ENCODE measurements around the gene SUMO4. TPM values are rescaled to one million over a fixed set of nuclear protein-coding genes. Genes with fewer than 3 reads are reported as not detected.

Gene SUMO4
- total RNA-seq (2021; fragmentation: NEBNext Ultra II Directional; extraction: Animal tissue kit (Norgen Biotek cat#: 25700)) (1.0 and 1.3 TPM in 2 replicates), polyA plus RNA-seq (2011; rRNA removed) (0.09 TPM in 1 of 2 replicates, not detected in the other), polyA minus RNA-seq (2011; rRNA and poly(A)+ RNA removed) (2.1 and 2.5 TPM in 2 replicates)
- polyA plus RNA-seq (2011; cell fraction: cytosol; rRNA removed) = not detected
- polyA plus RNA-seq (2011; cell fraction: nucleus; rRNA removed) = 0.29 TPM
- 0.15 to 0.35 TPM in 2 of 4 replicates, not detected in the others for polyA plus RNA-seq (2012, experiment 1 of 2)
- polyA plus RNA-seq (2012, experiment 2 of 2) = not detected
- 0.22 TPM for polyA plus RNA-seq (2013, experiment 1 of 2)
- polyA plus RNA-seq (2013, experiment 2 of 2) = 0.07 TPM
- polyA minus RNA-seq (2011; cell fraction: cytosol; rRNA and poly(A)+ RNA removed) = not detected
- polyA minus RNA-seq (2011; cell fraction: nucleus; rRNA and poly(A)+ RNA removed) = 6.0 TPM
- long read RNA-seq, experiment 1 = 0 reads
- long read RNA-seq, experiment 2 = 0 reads

- Histone ChIP-seq H3K4me3 (ENCODE audit: extremely low read depth in 1 of 4, insufficient read depth in 2 of 4, low read depth in 3 of 4, low read length in 4 of 4) (no peak within 1 kb of the TSS), H2BK15ac (ENCODE audit: low read length) (no peak within 1 kb of the TSS), H3K14ac (ENCODE audit: insufficient read length) (no peak within 1 kb of the TSS), H2AK5ac (ENCODE audit: low read depth, low read length) (no peak within 1 kb of the TSS), H3K4me1 (replicated peaks in 1 of 4; ENCODE audit: control insufficient read depth in 3 of 4, insufficient read depth in 4 of 4, low read length in 3 of 4) (no peaks in the 10 kb centered on the region), H2BK12ac (ENCODE audit: low read depth, low read length) (no peak within 1 kb of the TSS), H3K9ac (replicated peaks in 1 of 4; ENCODE audit: extremely low read depth in 1 of 4, low read depth in 3 of 4, low read length in 3 of 4) (no peak within 1 kb of the TSS), H3K56ac (replicated peaks; ENCODE audit: insufficient read length, low read depth, low read length) (no peak within 1 kb of the TSS), H4K20me1 (replicated peaks in 1 of 2; ENCODE audit: control insufficient read depth in 1 of 2, insufficient read depth in 2 of 2, low read length in 2 of 2) (no peaks in the 10 kb centered on the region), H2BK120ac (replicated peaks; ENCODE audit: low read depth, low read length) (no peak within 1 kb of the TSS), H3K79me1 (ENCODE audit: low read depth, low read length) (no peaks in the 10 kb centered on the region), H4K8ac (ENCODE audit: extremely low read depth, insufficient read depth, low read length) (no peak within 1 kb of the TSS; the same call in 1 of the 2 replicates), H3K18ac (ENCODE audit: extremely low read depth, low read length) (no peak within 1 kb of the TSS), H4K5ac (ENCODE audit: insufficient read length, low read depth, low read length) (no peak within 1 kb of the TSS), H2AFZ (ENCODE audit: low read length) (no peak within 1 kb of the TSS), H3K4ac (replicated peaks; ENCODE audit: insufficient read length, low read depth, low read length) (no peak within 1 kb of the TSS), H3K9me3 (ENCODE audit: insufficient read depth in 2 of 2, low read depth in 1 of 2, low read length in 1 of 2) (no peaks in the 10 kb centered on the region), H3K79me2 (ENCODE audit: control insufficient read depth in 1 of 2, insufficient read depth in 2 of 2, low read length in 2 of 2) (peaks cover 0 to 3% of the 10 kb centered on the region in 2 experiments; a peak in 1 of 4 replicates), H3K27ac (ENCODE audit: low read depth, low read length) (no peak within 1 kb of the TSS), H2BK20ac (ENCODE audit: low read length) (no peak within 1 kb of the TSS), H3K4me2 (ENCODE audit: insufficient read depth in 1 of 2, low read depth in 2 of 2, low read length in 2 of 2) (no peak within 1 kb of the TSS), H3K23ac (ENCODE audit: insufficient read length) (no peak within 1 kb of the TSS), H3K27me3 (replicated peaks in 1 of 4; ENCODE audit: control insufficient read depth in 3 of 4, extremely low read depth in 1 of 4, insufficient read depth in 3 of 4, low read length in 3 of 4) (no peaks in the 10 kb centered on the region), H4K91ac (replicated peaks; ENCODE audit: insufficient read length, low read length) (no peak within 1 kb of the TSS), H3K23me2 (ENCODE audit: low read depth, low read length) (no peaks in the 10 kb centered on the region), H2BK5ac (ENCODE audit: low read depth, low read length) (no peak within 1 kb of the TSS), H3K36me3 (ENCODE audit: control insufficient read depth in 2 of 4, insufficient read depth in 4 of 4, low read length in 3 of 4) (peaks cover 5 to 35% (median 10%) of the 10 kb centered on the region in 4 experiments)
- no peak for DNase-seq (ENCODE audit: low read depth in 1 of 2, low spot score in 2 of 2)
- 93% methylated on average over 11 of the region's 11 CpGs; no CpG with 5 or more reads in 1 of the 2 experiments for WGBS, 2 experiments (ENCODE audit: extremely low coverage in 1 of 2, insufficient coverage in 1 of 2, insufficient read length in 1 of 2, insufficient replicate concordance in 2 of 2, low coverage in 1 of 2, low lambda C conversion rate in 2 of 2, missing lambda C conversion rate in 1 of 2)
- no peak for TF ChIP-seq KDM5A (IDR thresholded peaks at IDR 0.05; ENCODE audit: low read length)
- TF ChIP-seq JUND (IDR thresholded peaks at IDR 0.05; ENCODE audit: low read length) = no peak
- TF ChIP-seq GTF2F1 (IDR thresholded peaks at IDR 0.05; ENCODE audit: borderline replicate concordance, low read depth, low read length) = no peak
- TF ChIP-seq CREB1 (IDR thresholded peaks at IDR 0.05) = no peak
- ChIA-PET CTCF (ENCODE audit: partially characterized antibody) (no interaction called here), POLR2A (ENCODE audit: partially characterized antibody) (no interaction called here)
- no peak for FAIRE-seq
Measured at GRCh38 chr6:149400050-149400449, at the start of gene SUMO4. Gene SUMO4 (plus strand): TSS chr6:149400262. CDS start chr6:149400392, 130 bp downstream.

Data from H1 (cell line).